Measurements from ENCODE around the gene TSHZ2.

GRCh38 chr20:53154540-53154939 is 182.4 kb downstream of the TSHZ2 start:
- TF ChIP-seq ZNF274 (IDR thresholded peaks at IDR 0.05; ENCODE audit: low read depth, low read length) (no peak), YY1 (IDR thresholded peaks at IDR 0.05; ENCODE audit: insufficient read depth, insufficient read length) (no peak), SUZ12 (IDR thresholded peaks at IDR 0.05; ENCODE audit: extremely low read depth, insufficient read depth, insufficient read length) (no peak)

All from NT2/D1 (cell line).